Fibroblast of skin of right biceps (primary cell): ENCODE data around the gene TACC2.
"Not testable (repeated sequence)": the region's sequence is repeated elsewhere in the genome, so short reads cannot be mapped to it uniquely, and the experiment has no call there.

Source experiments
- DNase-seq: peaks from one replicate; pipeline ENCODE4 v3.0.0-alpha.2; 2013

TACC2 gene

GRCh38 chr10:122062831-122063674 lies 74.1 kb downstream of the TACC2 start:
- DNase-seq: peak; percentile 52

- DNase-seq: not testable (repeated sequence)
Observed at GRCh38 chr10:122066337-122066939, 77.5 kb downstream of the TACC2 start.

GRCh38 chr10:122068844-122069243 lies 79.9 kb downstream of the TACC2 start:
- DNase-seq: no peak

- no peak for DNase-seq
Observed at GRCh38 chr10:122072491-122072890, 83.5 kb downstream of the TACC2 start.

GRCh38 chr10:122073508-122073907 lies 84.5 kb downstream of the TACC2 start:
- no peak for DNase-seq

- DNase-seq: no peak
Observed at GRCh38 chr10:122075171-122075570, 86.2 kb downstream of the TACC2 start.

GRCh38 chr10:122075876-122076275 lies 86.9 kb downstream of the TACC2 start:
- DNase-seq: not testable (repeated sequence)

- DNase-seq: no peak
Observed at GRCh38 chr10:122077311-122077875, 88.4 kb downstream of the TACC2 start.

GRCh38 chr10:122078326-122078725 lies 89.4 kb downstream of the TACC2 start:
- no peak for DNase-seq

GRCh38 chr10:122078965-122079795 lies 90.2 kb downstream of the TACC2 start:
- no peak for DNase-seq

- no peak for DNase-seq
Observed at GRCh38 chr10:122082616-122083477, 93.9 kb downstream of the TACC2 start.

GRCh38 chr10:122083478-122084025 lies 94.6 kb downstream of the TACC2 start:
- DNase-seq: no peak

- no peak for DNase-seq
Observed at GRCh38 chr10:122084286-122085041, 95.5 kb downstream of the TACC2 start.

- DNase-seq: no peak
Observed at GRCh38 chr10:122085423-122085911, 96.5 kb downstream of the TACC2 start.

GRCh38 chr10:122086416-122087240 lies 97.7 kb downstream of the TACC2 start:
- DNase-seq: no peak

- DNase-seq: no peak
Observed at GRCh38 chr10:122087436-122087835, 98.5 kb downstream of the TACC2 start.

- DNase-seq: no peak
Observed at GRCh38 chr10:122089311-122090017, 100.5 kb downstream of the TACC2 start.

- no peak for DNase-seq
Observed at GRCh38 chr10:122091722-122092121, 102.8 kb downstream of the TACC2 start.

- no peak for DNase-seq
Observed at GRCh38 chr10:122093076-122093475, 104.1 kb downstream of the TACC2 start.
